SK-N-SH (cell line): ENCODE results near the gene ZNF573. TPM values are rescaled to one million over a fixed set of nuclear protein-coding genes. Genes with fewer than 3 reads are reported as not detected.

Experiments
- CTCF ChIA-PET: fragments of 300-600, 350-600 bp; formaldehyde crosslinking; extraction: SDS; loops from one replicate; lab custom pipeline; 2021; lab: Yijun Ruan, JAX
- POLR2A ChIA-PET: fragments of 350-600 bp; sonication (Branson Sonifier 250); formaldehyde crosslinking; extraction: SDS; loops from one replicate; lab custom pipeline; 2020; ENCODE audit warnings: antibody characterized with exemption, inconsistent platforms; lab: Yijun Ruan, JAX
- DNase-seq: peaks from one replicate; pipeline ENCODE4 v3.0.0; 2012
- H2AFZ ChIP-seq: fragments of 200-600 bp; sonication (generic); 2 replicates; pipeline ENCODE4 v1.8.1; 2016; ENCODE audit warnings: antibody characterized with exemption, mild to moderate bottlenecking, low read depth
- H3F3A ChIP-seq: fragments of 200-600 bp; sonication (generic); replicated peaks from 2 replicates; pipeline ENCODE3; 2016; ENCODE audit warnings: antibody characterized with exemption, mild to moderate bottlenecking; ENCODE audit not compliant: insufficient read depth
- H3K27ac ChIP-seq, 2 experiments: fragments of 200-500 bp in 1 of 2; fragments of 200-600 bp in 1 of 2; sonication (Bioruptor generic) in 1 of 2; sonication (generic), shearing (Covaris generic) in 1 of 2; 2 replicates each; pipeline versions ENCODE4 v1.5.1 to v1.6.1; 2014 to 2016; ENCODE audit warnings: low read depth in 2 of 2, inconsistent platforms in 1 of 2, low read length in 1 of 2, mild to moderate bottlenecking in 1 of 2, mixed read lengths in 1 of 2
- H3K27me3 ChIP-seq: fragments of 200-600 bp; sonication (generic), shearing (Covaris generic); 2 replicates; pipeline ENCODE4 v1.6.1; 2016; ENCODE audit warnings: mixed run types; ENCODE audit not compliant: insufficient read depth
- H3K36me3 ChIP-seq, 2 experiments: fragments of 200-500 bp in 1 of 2; fragments of 200-600 bp in 1 of 2; sonication (Bioruptor generic) in 1 of 2; sonication (generic) in 1 of 2; replicated peaks in 1 of 2; 2 replicates each; pipeline versions ENCODE3 to v1.5.1; 2014 to 2016; ENCODE audit warnings: low read length in 1 of 2, mild to moderate bottlenecking in 1 of 2; ENCODE audit not compliant: insufficient read depth in 2 of 2, control insufficient read depth in 1 of 2
- H3K4me1 ChIP-seq, 2 experiments: fragments of 200-500 bp in 1 of 2; fragments of 200-600 bp in 1 of 2; sonication (Bioruptor generic) in 1 of 2; sonication (generic), shearing (Covaris generic) in 1 of 2; 2 replicates each; pipeline versions ENCODE4 v1.5.1 to v1.6.1; 2014 to 2016; ENCODE audit warnings: low read depth in 1 of 2, low read length in 1 of 2, mixed run types in 1 of 2; ENCODE audit not compliant: insufficient read depth in 2 of 2, control insufficient read depth in 1 of 2
- H3K4me2 ChIP-seq: fragments of 200-600 bp; sonication (generic), shearing (Covaris generic); 2 replicates; pipeline ENCODE4 v1.6.1; 2017; ENCODE audit warnings: mixed run types
- H3K4me3 ChIP-seq, 2 experiments: fragments of 200-500 bp in 1 of 2; fragments of 200-600 bp in 1 of 2; sonication (Bioruptor generic) in 1 of 2; sonication (generic), shearing (Covaris generic) in 1 of 2; 2 replicates each; pipeline versions ENCODE4 v1.5.1 to v1.8.1; 2014 to 2016; ENCODE audit warnings: low read depth in 2 of 2, inconsistent platforms in 1 of 2, low read length in 1 of 2, mild to moderate bottlenecking in 1 of 2, mixed read lengths in 1 of 2, moderate library complexity in 1 of 2
- H3K79me2 ChIP-seq: fragments of 200-600 bp; sonication (generic); 2 replicates; pipeline ENCODE4 v1.8.1; 2017; ENCODE audit warnings: mild to moderate bottlenecking; ENCODE audit not compliant: insufficient read depth
- H3K9ac ChIP-seq: fragments of 200-600 bp; sonication (generic); 2 replicates; pipeline ENCODE4 v1.6.1; 2017; ENCODE audit warnings: mixed run types
- H3K9me2 ChIP-seq: fragments of 200-600 bp; sonication (generic); 2 replicates; pipeline ENCODE4 v1.6.1; 2017; ENCODE audit warnings: mixed run types
- H3K9me3 ChIP-seq: fragments of 200-600 bp; sonication (generic); 2 replicates; pipeline ENCODE4 v1.6.1; 2017; ENCODE audit warnings: mixed run types, mild to moderate bottlenecking, moderate library complexity
- H4K20me1 ChIP-seq: fragments of 200-600 bp; sonication (generic); 2 replicates; pipeline ENCODE4 v1.6.1; 2017; ENCODE audit warnings: mild to moderate bottlenecking, mixed run types; ENCODE audit not compliant: insufficient read depth
- FOSL2 ChIP-seq: IDR thresholded peaks from 2 replicates; pipeline ENCODE4 v1.4.0; 2012; ENCODE audit warnings: low read depth, mild to moderate bottlenecking, moderate library complexity, borderline replicate concordance
- GABPA ChIP-seq: IDR thresholded peaks from 2 replicates; pipeline ENCODE4 v1.4.0; 2012; ENCODE audit warnings: low read depth, mild to moderate bottlenecking
- GATA2 ChIP-seq: sonication (generic); formaldehyde crosslinking; IDR thresholded peaks from 2 replicates; pipeline ENCODE4 v1.5.0; 2020; ENCODE audit warnings: mild to moderate bottlenecking, missing genetic modification reagents
- MEF2A ChIP-seq: IDR thresholded peaks from 2 replicates; pipeline ENCODE4 v1.4.0; 2012; ENCODE audit warnings: low read depth, borderline replicate concordance
- POLR2AphosphoS5 ChIP-seq: IDR thresholded peaks from 2 replicates; pipeline ENCODE4 v1.6.1; 2012; ENCODE audit warnings: low read depth, low read length
- RXRA ChIP-seq: IDR thresholded peaks from 2 replicates; pipeline ENCODE4 v1.4.0; 2012; ENCODE audit warnings: low read depth, mild to moderate bottlenecking, borderline replicate concordance
- WGBS: methylation state at CpG from one replicate; pipeline ENCODE4 v1.1.6; 2017; ENCODE audit warnings: low lambda C conversion rate; 5-methylcytosine and 5-hydroxymethylcytosine counted together
- polyA plus RNA-seq, 3 experiments: library from polyadenylated mRNA; depleted of rRNA; stranded (reverse); fragments of >200 nt; gene quantifications; 2 replicates each; pipeline ENCODE4 v1.2.3, GENCODE V29; 2012
- TF ChIP-seq, protein P1 (sequence below): IDR thresholded peaks from 2 replicates; pipeline ENCODE4 v1.6.1; 2012; ENCODE audit warnings: mild to moderate bottlenecking, low read depth, low read length, moderate library complexity
- TF ChIP-seq, protein P2 (sequence below): IDR thresholded peaks from 2 replicates; pipeline ENCODE4 v1.4.0; 2012; ENCODE audit warnings: low read depth
- TF ChIP-seq, protein P3 (sequence below): IDR thresholded peaks from 2 replicates; pipeline ENCODE4 v1.4.0; 2012; ENCODE audit warnings: low read depth, borderline replicate concordance
- TF ChIP-seq, protein P4 (sequence below): IDR thresholded peaks from 2 replicates; pipeline ENCODE4 v1.4.0; 2012; ENCODE audit warnings: low read depth, borderline replicate concordance
- TF ChIP-seq, protein P5 (sequence below): fragments of 150-350 bp; IDR thresholded peaks from 2 replicates; pipeline ENCODE4 v1.6.1; 2016; ENCODE audit warnings: mild to moderate bottlenecking, low read depth, low read length

ZNF573 gene
- polyA plus RNA-seq, 1 of the 3 experiments (the other 2 are of a cell fraction) = 1.3 TPM

DNA sequence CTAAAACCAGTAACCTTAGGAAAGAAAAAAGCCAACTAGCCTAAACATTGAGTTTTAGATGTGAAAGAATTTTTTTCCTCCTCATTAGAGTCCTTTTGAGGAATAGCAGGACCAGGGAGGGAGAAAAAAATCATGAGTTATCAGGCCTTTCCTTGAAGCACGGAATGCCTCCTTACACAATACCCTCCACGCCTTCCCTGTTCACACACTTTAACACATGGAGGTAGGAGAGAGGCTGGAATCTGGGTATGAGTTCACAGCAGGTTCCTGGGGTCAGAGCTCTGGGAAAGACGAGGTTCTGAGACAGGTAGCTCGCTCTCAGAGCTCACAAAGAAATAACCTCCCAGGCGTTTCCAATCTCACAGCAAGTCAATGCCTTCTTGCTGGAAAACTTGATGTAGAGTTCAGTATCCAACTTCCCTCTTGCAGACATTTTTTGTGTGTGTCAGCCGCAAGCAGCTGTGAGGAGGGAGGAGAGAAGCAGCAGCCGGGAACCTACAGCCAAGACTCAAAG, 716 bp downstream of the ZNF573 start:
- Histone ChIP-seq H3K36me3 (no peaks in the 10 kb centered on the region), H3K27ac (peak overlapping the region; percentile 73 to 93; a peak in 2 of 4 replicates), H3K9ac (peak overlapping the region; percentile 71), H2AFZ (peak overlapping the region; percentile 96), H3F3A (no peaks in the 10 kb centered on the region), H3K9me2 (no peaks in the 10 kb centered on the region), H3K4me3 (peak overlapping the region; percentile 61 to 91), H3K4me1 (peaks cover 0 to 2% of the 10 kb centered on the region in 2 experiments; a peak in 2 of 4 replicates), H4K20me1 (no peaks in the 10 kb centered on the region), H3K4me2 (peak overlapping the region; percentile 77), H3K79me2 (peaks cover 15% of the 10 kb centered on the region; the same call in 1 of the 2 replicates), H3K9me3 (0 out of 2 replicates have a peak, but pooled peaks cover 3% of the 10 kb centered on the region), H3K27me3 (no peaks in the 10 kb centered on the region)
- 26% methylated on average over 7 of the region's 7 CpGs for WGBS
- TF ChIP-seq, protein P1, sequence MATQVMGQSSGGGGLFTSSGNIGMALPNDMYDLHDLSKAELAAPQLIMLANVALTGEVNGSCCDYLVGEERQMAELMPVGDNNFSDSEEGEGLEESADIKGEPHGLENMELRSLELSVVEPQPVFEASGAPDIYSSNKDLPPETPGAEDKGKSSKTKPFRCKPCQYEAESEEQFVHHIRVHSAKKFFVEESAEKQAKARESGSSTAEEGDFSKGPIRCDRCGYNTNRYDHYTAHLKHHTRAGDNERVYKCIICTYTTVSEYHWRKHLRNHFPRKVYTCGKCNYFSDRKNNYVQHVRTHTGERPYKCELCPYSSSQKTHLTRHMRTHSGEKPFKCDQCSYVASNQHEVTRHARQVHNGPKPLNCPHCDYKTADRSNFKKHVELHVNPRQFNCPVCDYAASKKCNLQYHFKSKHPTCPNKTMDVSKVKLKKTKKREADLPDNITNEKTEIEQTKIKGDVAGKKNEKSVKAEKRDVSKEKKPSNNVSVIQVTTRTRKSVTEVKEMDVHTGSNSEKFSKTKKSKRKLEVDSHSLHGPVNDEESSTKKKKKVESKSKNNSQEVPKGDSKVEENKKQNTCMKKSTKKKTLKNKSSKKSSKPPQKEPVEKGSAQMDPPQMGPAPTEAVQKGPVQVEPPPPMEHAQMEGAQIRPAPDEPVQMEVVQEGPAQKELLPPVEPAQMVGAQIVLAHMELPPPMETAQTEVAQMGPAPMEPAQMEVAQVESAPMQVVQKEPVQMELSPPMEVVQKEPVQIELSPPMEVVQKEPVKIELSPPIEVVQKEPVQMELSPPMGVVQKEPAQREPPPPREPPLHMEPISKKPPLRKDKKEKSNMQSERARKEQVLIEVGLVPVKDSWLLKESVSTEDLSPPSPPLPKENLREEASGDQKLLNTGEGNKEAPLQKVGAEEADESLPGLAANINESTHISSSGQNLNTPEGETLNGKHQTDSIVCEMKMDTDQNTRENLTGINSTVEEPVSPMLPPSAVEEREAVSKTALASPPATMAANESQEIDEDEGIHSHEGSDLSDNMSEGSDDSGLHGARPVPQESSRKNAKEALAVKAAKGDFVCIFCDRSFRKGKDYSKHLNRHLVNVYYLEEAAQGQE = no peak
- TF ChIP-seq GATA2 (no peak), GABPA (no peak), MEF2A (no peak), POLR2AphosphoS5 (no peak), RXRA (no peak), FOSL2 (no peak)
- TF ChIP-seq, protein P2, sequence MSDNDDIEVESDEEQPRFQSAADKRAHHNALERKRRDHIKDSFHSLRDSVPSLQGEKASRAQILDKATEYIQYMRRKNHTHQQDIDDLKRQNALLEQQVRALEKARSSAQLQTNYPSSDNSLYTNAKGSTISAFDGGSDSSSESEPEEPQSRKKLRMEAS = no peak
- TF ChIP-seq, protein P3, sequence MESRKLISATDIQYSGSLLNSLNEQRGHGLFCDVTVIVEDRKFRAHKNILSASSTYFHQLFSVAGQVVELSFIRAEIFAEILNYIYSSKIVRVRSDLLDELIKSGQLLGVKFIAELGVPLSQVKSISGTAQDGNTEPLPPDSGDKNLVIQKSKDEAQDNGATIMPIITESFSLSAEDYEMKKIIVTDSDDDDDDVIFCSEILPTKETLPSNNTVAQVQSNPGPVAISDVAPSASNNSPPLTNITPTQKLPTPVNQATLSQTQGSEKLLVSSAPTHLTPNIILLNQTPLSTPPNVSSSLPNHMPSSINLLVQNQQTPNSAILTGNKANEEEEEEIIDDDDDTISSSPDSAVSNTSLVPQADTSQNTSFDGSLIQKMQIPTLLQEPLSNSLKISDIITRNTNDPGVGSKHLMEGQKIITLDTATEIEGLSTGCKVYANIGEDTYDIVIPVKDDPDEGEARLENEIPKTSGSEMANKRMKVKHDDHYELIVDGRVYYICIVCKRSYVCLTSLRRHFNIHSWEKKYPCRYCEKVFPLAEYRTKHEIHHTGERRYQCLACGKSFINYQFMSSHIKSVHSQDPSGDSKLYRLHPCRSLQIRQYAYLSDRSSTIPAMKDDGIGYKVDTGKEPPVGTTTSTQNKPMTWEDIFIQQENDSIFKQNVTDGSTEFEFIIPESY = no peak
- TF ChIP-seq, protein P4, sequence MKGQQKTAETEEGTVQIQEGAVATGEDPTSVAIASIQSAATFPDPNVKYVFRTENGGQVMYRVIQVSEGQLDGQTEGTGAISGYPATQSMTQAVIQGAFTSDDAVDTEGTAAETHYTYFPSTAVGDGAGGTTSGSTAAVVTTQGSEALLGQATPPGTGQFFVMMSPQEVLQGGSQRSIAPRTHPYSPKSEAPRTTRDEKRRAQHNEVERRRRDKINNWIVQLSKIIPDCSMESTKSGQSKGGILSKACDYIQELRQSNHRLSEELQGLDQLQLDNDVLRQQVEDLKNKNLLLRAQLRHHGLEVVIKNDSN = no peak
- TF ChIP-seq, protein P5, sequence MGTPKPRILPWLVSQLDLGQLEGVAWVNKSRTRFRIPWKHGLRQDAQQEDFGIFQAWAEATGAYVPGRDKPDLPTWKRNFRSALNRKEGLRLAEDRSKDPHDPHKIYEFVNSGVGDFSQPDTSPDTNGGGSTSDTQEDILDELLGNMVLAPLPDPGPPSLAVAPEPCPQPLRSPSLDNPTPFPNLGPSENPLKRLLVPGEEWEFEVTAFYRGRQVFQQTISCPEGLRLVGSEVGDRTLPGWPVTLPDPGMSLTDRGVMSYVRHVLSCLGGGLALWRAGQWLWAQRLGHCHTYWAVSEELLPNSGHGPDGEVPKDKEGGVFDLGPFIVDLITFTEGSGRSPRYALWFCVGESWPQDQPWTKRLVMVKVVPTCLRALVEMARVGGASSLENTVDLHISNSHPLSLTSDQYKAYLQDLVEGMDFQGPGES = no peak
- DNase-seq = peak; percentile 18
- POLR2A ChIA-PET = interaction anchor here (1.3 to 1.6 kb wide), 3 partner anchors 184 to 461 kb away, joined by 3 to 6 read pairs (median 3); partner anchors contain the start of genes ZNF540 and ZNF571
- CTCF ChIA-PET = no interaction called here
